Activated CD8-positive, alpha-beta T cell treated with anti-CD3 and anti-CD28 coated beads for 36 hours (primary cell): ENCODE measurements around the gene RPS6KC1. TPM values are rescaled to one million over a fixed set of nuclear protein-coding genes. Genes with fewer than 3 reads are reported as not detected.

Experiments
- ATAC-seq: fragments of 200-7000 bp; cut with Tn5 transposase; one replicate; pipeline ENCODE4 v1.10.0; 2021; ENCODE audit warnings: mild to moderate bottlenecking, moderate library complexity
- CTCF ChIA-PET: fragments of 350-600 bp; sonication (Branson Sonifier 250); formaldehyde crosslinking; loops from one replicate; lab custom pipeline; 2021; ENCODE audit warnings: antibody characterized with exemption; lab: Charles Lee
- POLR2A ChIA-PET: fragments of 350-600 bp; sonication (Branson Sonifier 250); formaldehyde crosslinking; loops from one replicate; lab custom pipeline; 2021; ENCODE audit warnings: antibody characterized with exemption; lab: Charles Lee
- DNase-seq: peaks from one replicate; pipeline ENCODE4 v3.0.0-alpha.2; 2020
- H3K27ac Mint-ChIP-seq: one replicate; pipeline ENCODE4 v1.8.0; 2021; ENCODE audit warnings: mild to moderate bottlenecking, mixed read lengths
- H3K27me3 Mint-ChIP-seq: one replicate; pipeline ENCODE4 v1.8.0; 2021; ENCODE audit warnings: mixed read lengths
- H3K36me3 Mint-ChIP-seq: one replicate; pipeline ENCODE4 v1.8.0; 2021; ENCODE audit warnings: low read depth, mixed read lengths
- H3K4me1 Mint-ChIP-seq: one replicate; pipeline ENCODE4 v1.8.0; 2021; ENCODE audit warnings: low read depth, mixed read lengths
- H3K4me3 Mint-ChIP-seq: one replicate; pipeline ENCODE4 v1.8.0; 2021; ENCODE audit warnings: mild to moderate bottlenecking, moderate library complexity, mixed read lengths
- H3K9me3 Mint-ChIP-seq: one replicate; pipeline ENCODE4 v1.8.0; 2021; ENCODE audit warnings: mixed read lengths
- CTCF ChIP-seq: fragments of 200-600 bp; IDR thresholded peaks from one replicate; pipeline ENCODE4 v1.8.0; 2022; ENCODE audit warnings: antibody characterized with exemption, mild to moderate bottlenecking
- intact Hi-C: fragments of 100-400 bp; cut with micrococcal nuclease; formaldehyde crosslinking; loops from one replicate; pipeline ENCODE4 v1.10.0; 2022
- total RNA-seq, 2 experiments: library from RNA; stranded (reverse); gene quantifications; one replicate each; pipeline ENCODE4 v1.2.3, GENCODE V29; 2021

Gene RPS6KC1
- total RNA-seq, 2 experiments from 2014 or later: 5.3 TPM

GRCh38 chr1:213244664-213245091 lies 193.6 kb downstream of the RPS6KC1 start:
- ChIA-PET POLR2A (no interaction called here), CTCF (interaction anchor here (0.6 to 1.0 kb wide), 3 partner anchors 9 to 14 kb away, joined by 3 read pairs; no protein-coding TSS in a partner anchor)
- DNase-seq (peak; percentile 13), ATAC-seq (no peak)
- intact Hi-C loops: no loop called here
- TF ChIP-seq CTCF: peak; percentile 89
- Mint-ChIP-seq H3K4me1 (no peaks in the 10 kb centered on the region), H3K9me3 (no peaks in the 10 kb centered on the region), H3K4me3 (no peak overlapping the region), H3K27me3 (no peaks in the 10 kb centered on the region), H3K36me3 (peaks cover 2% of the 10 kb centered on the region), H3K27ac (no peak overlapping the region)

GRCh38 chr1:213245260-213245910 lies 194.3 kb downstream of the RPS6KC1 start:
- H3K4me3 Mint-ChIP-seq: no peak overlapping the region
- H3K36me3 Mint-ChIP-seq: peaks cover 2% of the 10 kb centered on the region
- ChIA-PET POLR2A (no interaction called here), CTCF (interaction anchor here (0.6 to 1.0 kb wide), 3 partner anchors 8 to 15 kb away, joined by 3 read pairs; no protein-coding TSS in a partner anchor)
- no peak overlapping the region for H3K27ac Mint-ChIP-seq
- no peak for ATAC-seq
- intact Hi-C loops: no loop called here
- no peaks in the 10 kb centered on the region for H3K9me3 Mint-ChIP-seq
- DNase-seq: no peak
- H3K27me3 Mint-ChIP-seq: no peaks in the 10 kb centered on the region
- H3K4me1 Mint-ChIP-seq: no peaks in the 10 kb centered on the region
- no peak for TF ChIP-seq CTCF

GRCh38 chr1:213247038-213247437 lies 196.0 kb downstream of the RPS6KC1 start:
- no peaks in the 10 kb centered on the region for H3K27me3 Mint-ChIP-seq
- no peak overlapping the region for H3K27ac Mint-ChIP-seq
- H3K9me3 Mint-ChIP-seq: no peaks in the 10 kb centered on the region
- DNase-seq: no peak
- ChIA-PET CTCF (no interaction called here), POLR2A (no interaction called here)
- no peaks in the 10 kb centered on the region for H3K4me1 Mint-ChIP-seq
- intact Hi-C loops: no loop called here
- H3K36me3 Mint-ChIP-seq: peaks cover 2% of the 10 kb centered on the region
- ATAC-seq: no peak
- no peak overlapping the region for H3K4me3 Mint-ChIP-seq
- no peak for TF ChIP-seq CTCF

- Mint-ChIP-seq H3K4me1 (no peaks in the 10 kb centered on the region), H3K27ac (no peak overlapping the region), H3K9me3 (no peaks in the 10 kb centered on the region), H3K4me3 (no peak overlapping the region), H3K36me3 (peaks cover 2% of the 10 kb centered on the region), H3K27me3 (no peaks in the 10 kb centered on the region)
- ChIA-PET CTCF (interaction anchor here (0.7 kb wide), 1 partner anchor 15 kb away, joined by 3 read pairs; no protein-coding TSS in a partner anchor), POLR2A (interaction anchor here (0.6 kb wide), 1 partner anchor 1049 kb away, joined by 4 read pairs; no protein-coding TSS in a partner anchor)
- intact Hi-C loops: no loop called here
- TF ChIP-seq CTCF: no peak
- no peak for ATAC-seq
- no peak for DNase-seq
Measured at GRCh38 chr1:213249395-213249794, 198.4 kb downstream of the RPS6KC1 start.

- DNase-seq: no peak
- intact Hi-C loops: no loop called here
- ChIA-PET CTCF (interaction anchor here (1.0 kb wide), 1 partner anchor 25 kb away, joined by 3 read pairs; no protein-coding TSS in a partner anchor), POLR2A (interaction anchor here (0.6 kb wide), 1 partner anchor 1050 kb away, joined by 4 read pairs; no protein-coding TSS in a partner anchor)
- H3K27me3 Mint-ChIP-seq: no peaks in the 10 kb centered on the region
- peaks cover 2% of the 10 kb centered on the region for H3K36me3 Mint-ChIP-seq
- no peak for ATAC-seq
- no peaks in the 10 kb centered on the region for H3K9me3 Mint-ChIP-seq
- no peak overlapping the region for H3K27ac Mint-ChIP-seq
- no peak for TF ChIP-seq CTCF
- no peaks in the 10 kb centered on the region for H3K4me1 Mint-ChIP-seq
- H3K4me3 Mint-ChIP-seq: no peak overlapping the region
Measured at GRCh38 chr1:213250041-213250440, 199.0 kb downstream of the RPS6KC1 start.
